GM12865 (cell line): ENCODE data around the gene ATP2A1.
"Not testable (repeated sequence)": the region's sequence is repeated elsewhere in the genome, so short reads cannot be mapped to it uniquely, and the experiment has no call there.

Source experiments
- DNase-seq: peaks from one replicate; pipeline ENCODE4 v3.0.0; 2010; ENCODE audit warnings: low read depth
- H3K4me3 ChIP-seq: 2 replicates; pipeline ENCODE4 v1.5.1; 2011; ENCODE audit warnings: mild to moderate bottlenecking, low read depth, low read length, control low read depth
- CTCF ChIP-seq: IDR thresholded peaks from 2 replicates; pipeline ENCODE4 v1.5.1; 2011; ENCODE audit warnings: low read length, control low read depth, low read depth, inconsistent platforms; ENCODE audit not compliant: insufficient read depth; ENCODE audit errors: missing control alignments

ATP2A1 gene

GRCh38 chr16:28923652-28924398, 45.5 kb downstream of the ATP2A1 start:
- DNase-seq: peak; percentile 88
- TF ChIP-seq CTCF: no peak
- peak overlapping the region; percentile 85 for H3K4me3 ChIP-seq

GRCh38 chr16:28924399-28924761, 46.1 kb downstream of the ATP2A1 start:
- H3K4me3 ChIP-seq: peak overlapping the region; percentile 85
- no peak for TF ChIP-seq CTCF
- DNase-seq: no peak

- peak; percentile 96 for DNase-seq
- no peak for TF ChIP-seq CTCF
- peak within 1 kb of the TSS; percentile 85 for H3K4me3 ChIP-seq
These were observed 46.6 kb downstream of the ATP2A1 start, which contains the start of gene RABEP2 for GRCh38 chr16:28924762-28925385. Gene RABEP2 (minus strand): TSS chr16:28925238. CDS start chr16:28925163, 75 bp downstream.

- no peak for TF ChIP-seq CTCF
- H3K4me3 ChIP-seq: peak overlapping the region; percentile 85
- peak; percentile 95 for DNase-seq
These were observed 47.3 kb downstream of the ATP2A1 start for GRCh38 chr16:28925386-28926228.

- peak overlapping the region; percentile 85 for H3K4me3 ChIP-seq
- DNase-seq: not testable (repeated sequence)
These were observed 48.0 kb downstream of the ATP2A1 start for GRCh38 chr16:28926284-28926683.

GRCh38 chr16:28927815-28928214, 49.5 kb downstream of the ATP2A1 start:
- no peak for TF ChIP-seq CTCF
- no peak for DNase-seq

GRCh38 chr16:28930203-28930602, 51.9 kb downstream of the ATP2A1 start:
- H3K4me3 ChIP-seq: no peak overlapping the region
- DNase-seq: no peak
- no peak for TF ChIP-seq CTCF

More at GRCh38 chr16:28927815-28928214, 49.5 kb downstream of the ATP2A1 start:
- H3K4me3 ChIP-seq: no peak overlapping the region
